ENCODE data around the gene HS3ST4. TPM values are rescaled to one million over a fixed set of nuclear protein-coding genes. Genes with fewer than 3 reads are reported as not detected.

HS3ST4 gene
- total RNA-seq, 1 experiment from 2014 or later: not detected

DNA sequence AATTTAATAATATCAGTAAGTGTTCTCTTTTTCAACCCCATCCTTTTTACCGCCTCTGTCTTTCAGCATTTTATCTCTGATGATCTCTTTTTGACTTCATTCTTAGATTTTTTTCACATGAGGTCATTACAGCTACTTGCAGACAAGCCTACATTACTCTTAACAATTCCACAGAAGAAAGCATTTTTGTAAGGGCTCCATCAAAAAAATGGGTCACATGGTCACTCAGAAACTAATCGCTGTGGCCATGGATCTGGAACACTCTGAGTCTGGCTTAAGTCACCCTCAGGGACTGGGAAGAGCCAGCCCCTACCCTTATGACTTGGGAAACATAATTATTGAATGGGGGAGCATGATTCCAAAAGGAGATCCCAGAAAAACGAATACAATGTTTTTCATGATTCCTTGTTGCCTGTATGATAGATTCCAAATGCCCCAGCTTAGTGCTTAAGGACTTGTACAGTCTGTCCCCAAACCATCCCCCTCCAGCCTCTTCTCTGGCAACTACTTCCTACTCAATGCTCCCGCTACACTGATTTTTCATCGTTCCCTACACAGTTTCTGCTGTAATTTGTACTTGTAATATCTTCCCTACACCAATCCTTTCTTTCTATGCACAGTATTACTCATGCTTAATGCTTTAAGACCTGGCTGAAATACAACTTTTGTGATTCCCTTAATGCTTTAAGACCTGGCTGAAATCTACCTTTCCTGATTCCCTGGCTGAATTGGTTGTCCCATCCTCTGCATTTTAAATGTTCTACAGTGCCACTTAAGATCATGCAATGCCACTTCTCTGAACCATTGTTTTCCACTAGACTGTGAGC lies 457.8 kb downstream of the HS3ST4 start:
- ChIA-PET POLR2A (no interaction called here), RAD21 (ENCODE audit: low non-redundant PET in 1 of 2, low total read pairs in 2 of 2, uncharacterized antibody in 2 of 2, unreplicated experiment in 2 of 2) (no interaction called here)
- H3K27me3 ChIP-seq (ENCODE audit: insufficient read depth, low read length): no peaks in the 10 kb centered on the region

More for the DNA sequence above, 457.8 kb downstream of the HS3ST4 start:
- no peak overlapping the region for H3K4me2 ChIP-seq (ENCODE audit: low read length)
- BruUV-seq (replicated peaks): no TSS peak
- H3K27ac ChIP-seq (ENCODE audit: low read depth, low read length): no peak overlapping the region
- H3K79me2 ChIP-seq (ENCODE audit: insufficient read depth, low read length): no peaks in the 10 kb centered on the region
- CTCF ChIA-PET: no interaction called here
- peaks cover 0 to 18% of the 10 kb centered on the region in 2 experiments; a peak in 2 of 4 replicates for H3K9me3 ChIP-seq (ENCODE audit: control insufficient read depth in 1 of 2, insufficient read depth in 1 of 2, low read depth in 1 of 2, low read length in 2 of 2)
- no peak for ATAC-seq
- TF ChIP-seq EZH2phosphoT487 (IDR thresholded peaks at IDR 0.05; ENCODE audit: borderline replicate concordance): no peak
- TF ChIP-seq, protein P1, sequence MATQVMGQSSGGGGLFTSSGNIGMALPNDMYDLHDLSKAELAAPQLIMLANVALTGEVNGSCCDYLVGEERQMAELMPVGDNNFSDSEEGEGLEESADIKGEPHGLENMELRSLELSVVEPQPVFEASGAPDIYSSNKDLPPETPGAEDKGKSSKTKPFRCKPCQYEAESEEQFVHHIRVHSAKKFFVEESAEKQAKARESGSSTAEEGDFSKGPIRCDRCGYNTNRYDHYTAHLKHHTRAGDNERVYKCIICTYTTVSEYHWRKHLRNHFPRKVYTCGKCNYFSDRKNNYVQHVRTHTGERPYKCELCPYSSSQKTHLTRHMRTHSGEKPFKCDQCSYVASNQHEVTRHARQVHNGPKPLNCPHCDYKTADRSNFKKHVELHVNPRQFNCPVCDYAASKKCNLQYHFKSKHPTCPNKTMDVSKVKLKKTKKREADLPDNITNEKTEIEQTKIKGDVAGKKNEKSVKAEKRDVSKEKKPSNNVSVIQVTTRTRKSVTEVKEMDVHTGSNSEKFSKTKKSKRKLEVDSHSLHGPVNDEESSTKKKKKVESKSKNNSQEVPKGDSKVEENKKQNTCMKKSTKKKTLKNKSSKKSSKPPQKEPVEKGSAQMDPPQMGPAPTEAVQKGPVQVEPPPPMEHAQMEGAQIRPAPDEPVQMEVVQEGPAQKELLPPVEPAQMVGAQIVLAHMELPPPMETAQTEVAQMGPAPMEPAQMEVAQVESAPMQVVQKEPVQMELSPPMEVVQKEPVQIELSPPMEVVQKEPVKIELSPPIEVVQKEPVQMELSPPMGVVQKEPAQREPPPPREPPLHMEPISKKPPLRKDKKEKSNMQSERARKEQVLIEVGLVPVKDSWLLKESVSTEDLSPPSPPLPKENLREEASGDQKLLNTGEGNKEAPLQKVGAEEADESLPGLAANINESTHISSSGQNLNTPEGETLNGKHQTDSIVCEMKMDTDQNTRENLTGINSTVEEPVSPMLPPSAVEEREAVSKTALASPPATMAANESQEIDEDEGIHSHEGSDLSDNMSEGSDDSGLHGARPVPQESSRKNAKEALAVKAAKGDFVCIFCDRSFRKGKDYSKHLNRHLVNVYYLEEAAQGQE (IDR thresholded peaks at IDR 0.05; ENCODE audit: low read depth): no peak
- no peak for TF ChIP-seq POLR2A (IDR thresholded peaks at IDR 0.05; ENCODE audit: borderline replicate concordance, extremely low read depth, insufficient read depth, insufficient read length)
- TF ChIP-seq, protein P2, sequence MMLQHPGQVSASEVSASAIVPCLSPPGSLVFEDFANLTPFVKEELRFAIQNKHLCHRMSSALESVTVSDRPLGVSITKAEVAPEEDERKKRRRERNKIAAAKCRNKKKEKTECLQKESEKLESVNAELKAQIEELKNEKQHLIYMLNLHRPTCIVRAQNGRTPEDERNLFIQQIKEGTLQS (IDR thresholded peaks at IDR 0.05): no peak
- TF ChIP-seq SRF (IDR thresholded peaks at IDR 0.05; ENCODE audit: low read depth): no peak
- TF ChIP-seq, protein P3, sequence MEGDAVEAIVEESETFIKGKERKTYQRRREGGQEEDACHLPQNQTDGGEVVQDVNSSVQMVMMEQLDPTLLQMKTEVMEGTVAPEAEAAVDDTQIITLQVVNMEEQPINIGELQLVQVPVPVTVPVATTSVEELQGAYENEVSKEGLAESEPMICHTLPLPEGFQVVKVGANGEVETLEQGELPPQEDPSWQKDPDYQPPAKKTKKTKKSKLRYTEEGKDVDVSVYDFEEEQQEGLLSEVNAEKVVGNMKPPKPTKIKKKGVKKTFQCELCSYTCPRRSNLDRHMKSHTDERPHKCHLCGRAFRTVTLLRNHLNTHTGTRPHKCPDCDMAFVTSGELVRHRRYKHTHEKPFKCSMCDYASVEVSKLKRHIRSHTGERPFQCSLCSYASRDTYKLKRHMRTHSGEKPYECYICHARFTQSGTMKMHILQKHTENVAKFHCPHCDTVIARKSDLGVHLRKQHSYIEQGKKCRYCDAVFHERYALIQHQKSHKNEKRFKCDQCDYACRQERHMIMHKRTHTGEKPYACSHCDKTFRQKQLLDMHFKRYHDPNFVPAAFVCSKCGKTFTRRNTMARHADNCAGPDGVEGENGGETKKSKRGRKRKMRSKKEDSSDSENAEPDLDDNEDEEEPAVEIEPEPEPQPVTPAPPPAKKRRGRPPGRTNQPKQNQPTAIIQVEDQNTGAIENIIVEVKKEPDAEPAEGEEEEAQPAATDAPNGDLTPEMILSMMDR (IDR thresholded peaks at IDR 0.05 in 2 of 3, conservative IDR thresholded peaks at IDR 0.05 in 1 of 3; ENCODE audit: borderline replicate concordance in 1 of 3, insufficient read depth in 1 of 3, low read depth in 2 of 3, low read length in 2 of 3): no peak
- TF ChIP-seq, protein P4, sequence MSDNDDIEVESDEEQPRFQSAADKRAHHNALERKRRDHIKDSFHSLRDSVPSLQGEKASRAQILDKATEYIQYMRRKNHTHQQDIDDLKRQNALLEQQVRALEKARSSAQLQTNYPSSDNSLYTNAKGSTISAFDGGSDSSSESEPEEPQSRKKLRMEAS (IDR thresholded peaks at IDR 0.05): no peak
- no peak for TF ChIP-seq POLR2AphosphoS5 (IDR thresholded peaks at IDR 0.05; ENCODE audit: low read depth, low read length)
- no peak for TF ChIP-seq EGR1 (IDR thresholded peaks at IDR 0.05; ENCODE audit: low read depth)
- no peak for TF ChIP-seq ZFX (IDR thresholded peaks at IDR 0.05)
- TF ChIP-seq SP1 (IDR thresholded peaks at IDR 0.05; ENCODE audit: low read depth): no peak
- TF ChIP-seq EZH2 (IDR thresholded peaks at IDR 0.05): no peak
- TF ChIP-seq, protein P5, sequence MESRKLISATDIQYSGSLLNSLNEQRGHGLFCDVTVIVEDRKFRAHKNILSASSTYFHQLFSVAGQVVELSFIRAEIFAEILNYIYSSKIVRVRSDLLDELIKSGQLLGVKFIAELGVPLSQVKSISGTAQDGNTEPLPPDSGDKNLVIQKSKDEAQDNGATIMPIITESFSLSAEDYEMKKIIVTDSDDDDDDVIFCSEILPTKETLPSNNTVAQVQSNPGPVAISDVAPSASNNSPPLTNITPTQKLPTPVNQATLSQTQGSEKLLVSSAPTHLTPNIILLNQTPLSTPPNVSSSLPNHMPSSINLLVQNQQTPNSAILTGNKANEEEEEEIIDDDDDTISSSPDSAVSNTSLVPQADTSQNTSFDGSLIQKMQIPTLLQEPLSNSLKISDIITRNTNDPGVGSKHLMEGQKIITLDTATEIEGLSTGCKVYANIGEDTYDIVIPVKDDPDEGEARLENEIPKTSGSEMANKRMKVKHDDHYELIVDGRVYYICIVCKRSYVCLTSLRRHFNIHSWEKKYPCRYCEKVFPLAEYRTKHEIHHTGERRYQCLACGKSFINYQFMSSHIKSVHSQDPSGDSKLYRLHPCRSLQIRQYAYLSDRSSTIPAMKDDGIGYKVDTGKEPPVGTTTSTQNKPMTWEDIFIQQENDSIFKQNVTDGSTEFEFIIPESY (IDR thresholded peaks at IDR 0.05; ENCODE audit: extremely low read depth, insufficient replicate concordance, low read length): no peak
- TF ChIP-seq ZNF274 (IDR thresholded peaks at IDR 0.05; ENCODE audit: low read depth, low read length): no peak
- TF ChIP-seq YY1 (IDR thresholded peaks at IDR 0.05; ENCODE audit: extremely low read depth, insufficient replicate concordance, low read depth, low read length): no peak
- no peak for TF ChIP-seq RAD21 (IDR thresholded peaks at IDR 0.05; ENCODE audit: low read depth)
- no peak for TF ChIP-seq CEBPB (IDR thresholded peaks at IDR 0.05; ENCODE audit: low read depth)
- H3K9me2 ChIP-seq (ENCODE audit: insufficient read depth): no peaks in the 10 kb centered on the region
- H3K36me3 ChIP-seq (ENCODE audit: control insufficient read depth in 1 of 2, insufficient read depth in 2 of 2, low read length in 2 of 2): no peaks in the 10 kb centered on the region; a peak in 1 of 4 replicates
- H3K4me3 ChIP-seq (replicated peaks in 1 of 2; ENCODE audit: low read depth in 1 of 2, low read length in 2 of 2): no peak overlapping the region
- no peak overlapping the region for H2AFZ ChIP-seq (ENCODE audit: low read depth, low read length, poor library complexity, severe bottlenecking)
- intact Hi-C loops (cut with micrococcal nuclease): no loop called here
- H4K20me1 ChIP-seq (ENCODE audit: insufficient read depth): no peaks in the 10 kb centered on the region
- H3K9ac ChIP-seq (ENCODE audit: low read length): no peak overlapping the region
- H3K4me1 ChIP-seq (ENCODE audit: control insufficient read depth in 1 of 2, insufficient read depth in 2 of 2, low read length in 2 of 2): no peaks in the 10 kb centered on the region
- no peak for DNase-seq (ENCODE audit: low read depth, low spot score)

Data from HCT116 (cell line).